ENCODE measurements around the gene FAM169A. TPM values are rescaled to one million over a fixed set of nuclear protein-coding genes. Genes with fewer than 3 reads are reported as not detected.

The FAM169A gene
- total and polyA plus RNA-seq, 2 experiments from 2014 or later: 16.9 to 97.7 TPM

GRCh38 chr5:74762599-74762998 is 103.6 kb downstream of the FAM169A start:
- 0 out of 2 replicates have a peak, but pooled peaks cover 2% of the 10 kb centered on the region for H4K20me1 ChIP-seq (replicated peaks; ENCODE audit: insufficient read depth)
- no peak overlapping the region for H3K4me2 ChIP-seq
- H3K79me2 ChIP-seq (replicated peaks; ENCODE audit: insufficient read depth): peaks cover 46% of the 10 kb centered on the region
- DNase-seq (ENCODE audit: low spot score) (no peak), ATAC-seq (no peak)
- Mint-ChIP-seq H3K27me3 (ENCODE audit: insufficient read depth, low read depth, poor library complexity) (no peaks in the 10 kb centered on the region), H3K36me3 (ENCODE audit: low read depth) (peaks cover 24% of the 10 kb centered on the region), H3K4me3 (no peak overlapping the region), H3K27ac (no peak overlapping the region), H3K4me1 (peaks cover 5% of the 10 kb centered on the region), H3K9me3 (no peaks in the 10 kb centered on the region)
- H3K4me3 ChIP-seq: no peak overlapping the region
- H3K27ac ChIP-seq (ENCODE audit: low read depth): no peak overlapping the region
- peaks cover 25% of the 10 kb centered on the region; the same call in 1 of the 2 replicates for H3K36me3 ChIP-seq (ENCODE audit: insufficient read depth)
- no peak overlapping the region for H2AFZ ChIP-seq
- no peaks in the 10 kb centered on the region; the same call in 1 of the 2 replicates for H3K4me1 ChIP-seq (ENCODE audit: insufficient read depth)
- H3K27me3 ChIP-seq (ENCODE audit: insufficient read depth): no peaks in the 10 kb centered on the region
- TF ChIP-seq EZH2 (IDR thresholded peaks at IDR 0.05; ENCODE audit: low read depth, unreplicated experiment) (no peak), POLR2AphosphoS5 (IDR thresholded peaks at IDR 0.05; ENCODE audit: low read depth) (no peak), JUNB (IDR thresholded peaks at IDR 0.05; ENCODE audit: unreplicated experiment) (no peak), CREB1 (CRISPR knock-in tag; IDR thresholded peaks at IDR 0.05; ENCODE audit: low read depth) (no peak), ZNF331 (CRISPR knock-in tag; IDR thresholded peaks at IDR 0.05; ENCODE audit: low read depth) (no peak), EZH2phosphoT487 (IDR thresholded peaks at IDR 0.05; ENCODE audit: unreplicated experiment) (no peak), ZNF462 (CRISPR knock-in tag; IDR thresholded peaks at IDR 0.05) (no peak), ETS1 (IDR thresholded peaks at IDR 0.05) (no peak), NANOG (IDR thresholded peaks at IDR 0.05; ENCODE audit: borderline replicate concordance) (no peak), CTCF (conservative IDR thresholded peaks at IDR 0.05; ENCODE audit: low read depth in 2 of 2) (no peak), STAT1 (IDR thresholded peaks at IDR 0.05; ENCODE audit: unreplicated experiment) (no peak), ZNF114 (CRISPR knock-in tag; IDR thresholded peaks at IDR 0.05) (no peak), REST (IDR thresholded peaks at IDR 0.05; ENCODE audit: unreplicated experiment) (no peak)
- peaks cover 5% of the 10 kb centered on the region for H3F3A ChIP-seq (replicated peaks; ENCODE audit: low read depth)
- no peaks in the 10 kb centered on the region for H3K9me2 ChIP-seq (ENCODE audit: insufficient read depth)

Data from GM23338 (cell line).